ENCODE results near the gene CAMTA1. TPM values are rescaled to one million over a fixed set of nuclear protein-coding genes. Genes with fewer than 3 reads are reported as not detected.

Gene CAMTA1
- total and polyA plus RNA-seq, 9 of the 15 experiments (the other 6 are each of a cell fraction or from before 2014, with no cell fraction given) = 43.9 to 161 (median 65.9) TPM

- in situ Hi-C loops (cut with MboI) = loop anchor here (10.0 kb wide), 1 partner anchor 418 kb away; no protein-coding TSS in a partner anchor
- H3K4me3 ChIP-seq = no peak overlapping the region
- FAIRE-seq (no peak), ATAC-seq (no peak), DNase-seq (ENCODE audit: extremely low read depth in 1 of 4, low spot score in 3 of 4) (no peak)
- H3K9me1 ChIP-seq (ENCODE audit: control insufficient read depth, insufficient read depth, low read length) = peaks cover 7% of the 10 kb centered on the region
- 3% methylated on average over 3 of the region's 3 CpGs for WGBS (ENCODE audit: insufficient coverage, low coverage, missing lambda C conversion rate)
- no peak overlapping the region for H2AFZ ChIP-seq (ENCODE audit: low read depth, low read length)
- ChIA-PET POLR2A (interaction anchor here (0.6 kb wide), 1 partner anchor 714 kb away, joined by 3 read pairs; no protein-coding TSS in a partner anchor), CTCF (ENCODE audit: low intra/inter-chr PET ratio) (no interaction called here)
- no peaks in the 10 kb centered on the region for H3K79me2 ChIP-seq (ENCODE audit: control insufficient read depth, insufficient read depth, low read length)
- H3K9me3 ChIP-seq (replicated peaks; ENCODE audit: control insufficient read depth, insufficient read depth, low read depth, low read length) = no peaks in the 10 kb centered on the region
- peaks cover 39 to 68% of the 10 kb centered on the region in 2 experiments for H3K27me3 ChIP-seq (ENCODE audit: control insufficient read depth in 2 of 2, insufficient read depth in 2 of 2, low read length in 2 of 2)
- H3K9ac ChIP-seq (ENCODE audit: insufficient read depth in 1 of 2, low read depth in 2 of 2, low read length in 2 of 2) = no peak overlapping the region
- H3K36me3 ChIP-seq (ENCODE audit: control insufficient read depth, insufficient read depth, low read length) = no peaks in the 10 kb centered on the region
- intact Hi-C loops (cut with micrococcal nuclease) = loop anchor here (10.0 kb wide), 1 partner anchor 188 kb away; no protein-coding TSS in a partner anchor
- no TSS peak for BruUV-seq (replicated peaks)
- peaks cover 21% of the 10 kb centered on the region; the same call in 1 of the 2 replicates for H4K20me1 ChIP-seq (replicated peaks; ENCODE audit: control insufficient read depth, insufficient read depth, low read length)
- no peak overlapping the region for H3K27ac ChIP-seq (ENCODE audit: extremely low read depth, low read depth, low read length)
- H3K4me1 ChIP-seq (replicated peaks in 1 of 2; ENCODE audit: control insufficient read depth in 2 of 2, insufficient read depth in 2 of 2, low read length in 2 of 2) = peaks cover 0 to 15% of the 10 kb centered on the region in 2 experiments; a peak in 1 of 5 replicates
- H3K4me2 ChIP-seq (ENCODE audit: insufficient read depth, low read length) = no peak overlapping the region
- no peak for TF ChIP-seq ZBTB17 (CRISPR knock-in tag; IDR thresholded peaks at IDR 0.05)
- TF ChIP-seq ZNF280B (CRISPR knock-in tag; IDR thresholded peaks at IDR 0.05) = no peak
- TF ChIP-seq NELFE (IDR thresholded peaks at IDR 0.05; ENCODE audit: insufficient read depth, insufficient read length) = no peak
- no peak for TF ChIP-seq TFE3 (CRISPR knock-in tag; IDR thresholded peaks at IDR 0.05)
- no peak for TF ChIP-seq CBFA2T2 (conservative IDR thresholded peaks at IDR 0.05)
- TF ChIP-seq MTA3 (IDR thresholded peaks at IDR 0.05; ENCODE audit: borderline replicate concordance) = no peak
- TF ChIP-seq PKNOX1 (IDR thresholded peaks at IDR 0.05) = no peak
- TF ChIP-seq SMARCB1 (IDR thresholded peaks at IDR 0.05; ENCODE audit: insufficient read length, low read depth) = no peak
- no peak for TF ChIP-seq GTF2B (IDR thresholded peaks at IDR 0.05; ENCODE audit: extremely low read depth, insufficient read length)
- no peak for TF ChIP-seq ZNF655 (CRISPR knock-in tag; IDR thresholded peaks at IDR 0.05)
- no peak for TF ChIP-seq PHTF2 (CRISPR knock-in tag; IDR thresholded peaks at IDR 0.05)
- no peak for TF ChIP-seq SMAD2 (IDR thresholded peaks at IDR 0.05; ENCODE audit: low read depth, low read length)
- no peak for TF ChIP-seq ZNF449 (CRISPR knock-in tag; IDR thresholded peaks at IDR 0.05)
These were observed 857.7 kb downstream of the CAMTA1 start for GRCh38 chr1:7642781-7643529.
